GM20431 (cell line): ENCODE measurements around the gene ERO1A.

Experiments
- in situ Hi-C: fragments of 300-500 bp; cut with MseI, MboI; formaldehyde crosslinking; loops from one replicate; pipeline ENCODE4 v1.15.0; 2020; ENCODE audit warnings: low sequenced_read_pairs; ENCODE audit not compliant: unreplicated experiment

ERO1A gene

DNA sequence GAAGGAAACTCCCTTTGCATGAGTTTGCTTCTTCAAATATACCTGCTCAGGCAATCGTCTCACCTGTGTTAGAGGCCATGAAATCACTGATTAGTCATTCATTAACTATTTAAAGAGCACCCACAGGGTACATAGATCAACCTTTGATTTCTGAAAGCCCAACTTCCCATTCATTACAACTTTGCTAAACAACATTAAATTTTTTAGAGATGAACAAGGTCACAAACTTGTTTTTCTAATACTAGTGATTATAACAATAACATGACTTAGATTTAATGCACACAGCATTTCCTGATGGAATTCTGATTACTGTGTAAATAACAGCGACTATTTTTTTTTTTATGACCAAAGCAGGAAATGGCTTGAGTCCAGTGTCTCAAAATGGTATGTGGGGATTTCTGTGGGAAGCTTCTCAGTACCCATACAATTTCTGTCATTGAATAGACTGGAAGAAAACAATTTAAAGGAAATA lies 5.4 kb upstream of the ERO1A start:
- in situ Hi-C loops, result no loop called here

- in situ Hi-C loops, result no loop called here
Measured at GRCh38 chr14:52694761-52695480, 437 bp downstream of the ERO1A start.

GRCh38 chr14:52693532-52693931 lies 1.8 kb downstream of the ERO1A start:
- in situ Hi-C loops, result no loop called here

DNA sequence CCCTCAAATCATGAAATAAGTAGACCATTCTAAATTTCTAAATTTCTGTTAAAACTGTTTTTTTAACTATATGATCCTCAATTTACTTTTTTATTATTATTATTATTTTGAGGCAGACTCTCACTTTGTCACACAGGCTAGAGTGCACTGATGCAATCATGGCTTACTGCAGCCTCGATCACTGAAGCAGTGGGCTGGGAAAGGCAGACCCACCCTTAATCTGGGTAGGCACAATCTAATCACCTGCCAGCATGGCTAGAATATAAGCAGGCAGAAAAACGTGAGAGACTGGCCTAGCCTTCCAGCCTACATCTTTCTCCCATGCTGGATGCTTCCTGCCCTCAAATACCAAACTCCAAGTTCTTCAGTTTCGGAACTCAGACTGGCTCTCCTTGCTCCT lies 2.3 kb downstream of the ERO1A start:
- in situ Hi-C loops, result no loop called here

DNA sequence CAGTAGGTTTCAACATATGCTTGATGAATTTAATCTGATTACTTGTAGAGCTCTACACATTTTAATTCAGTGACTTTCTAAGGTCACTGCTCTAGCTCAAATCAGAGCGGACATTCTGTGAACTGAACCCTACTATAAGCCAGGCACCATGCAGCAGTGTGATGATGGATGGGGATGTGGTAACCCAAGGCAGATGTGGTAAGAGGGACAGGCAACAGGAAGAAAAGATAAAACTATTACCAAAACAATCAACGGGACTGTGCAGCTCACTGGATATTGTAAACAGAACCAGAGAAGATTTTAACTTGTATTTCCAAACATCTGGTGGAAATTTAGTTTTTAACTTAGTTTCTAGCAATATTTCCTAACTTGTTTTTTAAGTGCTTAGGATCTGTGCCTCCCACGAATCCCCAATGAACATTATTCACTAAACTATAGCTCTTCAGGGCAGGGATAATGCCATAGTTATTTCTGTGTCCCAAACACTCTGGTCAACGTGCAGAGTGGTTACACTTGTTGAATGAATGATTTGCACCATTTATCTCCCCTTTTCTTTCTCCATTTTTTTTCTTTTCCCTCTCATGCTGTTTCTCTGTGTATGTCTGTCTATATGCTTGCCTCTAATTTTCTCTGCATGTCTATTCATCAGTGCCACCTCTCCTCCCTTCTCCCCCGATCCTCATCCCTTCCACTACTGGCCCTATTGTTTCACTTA lies 3.0 kb downstream of the ERO1A start:
- in situ Hi-C loops, result no loop called here

- in situ Hi-C loops, result no loop called here
Measured at GRCh38 chr14:52690983-52691760, 4.2 kb downstream of the ERO1A start.

- in situ Hi-C loops, result no loop called here
Measured at GRCh38 chr14:52686176-52686575, 9.2 kb downstream of the ERO1A start.

- in situ Hi-C loops, result no loop called here
Measured at GRCh38 chr14:52683985-52684520, 11.3 kb downstream of the ERO1A start.

- in situ Hi-C loops, result no loop called here
Measured at GRCh38 chr14:52678591-52678990, 16.8 kb downstream of the ERO1A start.

DNA sequence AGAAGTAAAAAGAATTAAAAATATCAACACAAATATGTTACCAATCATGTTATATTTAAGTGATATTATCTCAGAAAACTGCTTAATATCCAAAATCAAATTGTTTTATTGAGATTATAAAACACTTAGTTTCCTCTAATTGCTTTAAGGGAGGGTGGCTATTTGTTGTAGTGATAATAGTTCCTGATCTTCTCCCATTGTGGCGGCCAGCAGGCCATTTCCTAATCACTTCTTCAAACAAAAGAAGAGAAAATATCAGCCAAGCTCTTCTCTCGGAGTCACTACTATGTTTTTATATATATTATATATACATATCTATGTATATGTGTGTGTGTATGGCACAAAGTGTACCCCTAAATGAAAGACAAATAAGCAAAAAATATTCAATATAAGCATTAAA lies 31.5 kb downstream of the ERO1A start:
- in situ Hi-C loops, result no loop called here

GRCh38 chr14:52661314-52661713 lies 34.0 kb downstream of the ERO1A start:
- in situ Hi-C loops, result no loop called here

DNA sequence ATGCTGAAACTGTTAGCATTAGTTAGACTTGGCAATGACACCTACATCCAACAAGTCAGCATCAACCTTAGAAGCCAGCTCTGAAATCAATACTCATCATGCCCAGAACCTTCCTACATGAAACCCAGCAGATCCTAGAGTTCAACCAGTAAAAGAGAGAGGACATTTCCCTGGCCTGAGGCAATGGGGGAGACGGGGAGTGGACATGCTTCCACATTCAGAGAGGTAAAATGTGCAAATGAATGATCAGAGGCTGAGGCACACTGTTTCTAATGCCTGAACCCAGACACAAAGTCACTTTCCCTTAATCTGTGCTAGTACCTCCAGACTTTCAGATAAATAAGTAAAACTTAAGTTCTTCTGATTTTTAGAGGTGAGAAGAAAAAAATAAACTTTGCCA lies 34.5 kb downstream of the ERO1A start:
- in situ Hi-C loops, result no loop called here

GRCh38 chr14:52660325-52660724 lies 35.0 kb downstream of the ERO1A start:
- in situ Hi-C loops, result no loop called here

GRCh38 chr14:52656905-52657304 lies 38.5 kb downstream of the ERO1A start:
- in situ Hi-C loops, result no loop called here

DNA sequence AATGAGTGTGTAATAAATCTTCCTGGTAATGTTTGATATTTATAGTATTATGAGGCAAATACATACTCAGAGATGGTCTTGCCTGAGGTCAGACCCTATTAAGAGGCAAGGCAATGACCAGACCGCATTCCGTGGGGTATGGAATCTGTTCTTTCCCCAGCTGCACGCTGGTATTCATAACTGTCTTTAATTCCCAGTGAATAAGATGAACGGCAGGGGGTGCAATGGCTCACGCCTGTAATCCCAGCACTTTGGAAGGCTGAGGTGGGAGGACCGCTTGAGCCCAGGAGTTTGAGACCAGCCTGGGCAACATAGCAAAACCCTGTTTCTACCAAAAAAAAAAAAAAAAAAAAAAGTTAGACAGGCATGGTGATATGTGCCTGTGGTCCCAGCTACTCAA lies 44.6 kb downstream of the ERO1A start:
- in situ Hi-C loops, result no loop called here

DNA sequence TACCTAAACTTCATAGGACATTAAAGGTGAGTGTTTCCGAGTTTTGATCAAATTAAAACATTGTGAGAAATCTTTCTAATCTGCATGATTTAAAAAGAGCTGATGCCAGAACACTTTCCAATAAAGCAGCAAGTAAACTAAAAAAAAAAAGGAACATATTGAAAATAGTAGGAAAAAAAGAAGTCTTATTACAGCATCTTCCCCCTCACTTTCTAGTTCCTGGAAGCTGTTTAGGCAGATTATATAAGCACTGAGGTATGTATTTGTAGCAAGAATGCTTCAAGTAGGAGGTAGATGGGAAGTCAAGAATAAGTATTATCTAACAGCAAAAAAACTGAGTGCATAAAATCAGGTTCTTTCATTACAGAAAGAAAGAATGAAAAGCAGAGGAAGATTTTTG lies 45.8 kb downstream of the ERO1A start:
- in situ Hi-C loops, result no loop called here

DNA sequence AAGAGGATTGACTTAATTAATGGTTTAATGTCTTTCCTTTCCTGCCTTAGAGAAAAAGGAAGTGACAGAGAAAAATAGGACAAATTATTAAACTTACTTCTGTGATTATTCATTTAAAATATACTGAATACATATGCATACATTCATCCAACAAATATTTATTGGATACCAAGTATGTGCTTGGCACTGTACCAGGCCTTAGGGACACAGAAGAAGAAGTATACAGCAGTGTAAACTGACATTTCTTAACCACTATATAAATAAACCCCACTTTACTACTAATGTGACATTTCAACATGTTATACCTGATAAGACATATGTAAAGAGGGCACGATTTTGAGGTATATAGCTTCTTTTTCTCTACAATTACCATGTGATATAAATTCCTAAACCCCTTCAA lies 53.6 kb downstream of the ERO1A start:
- in situ Hi-C loops, result no loop called here

DNA sequence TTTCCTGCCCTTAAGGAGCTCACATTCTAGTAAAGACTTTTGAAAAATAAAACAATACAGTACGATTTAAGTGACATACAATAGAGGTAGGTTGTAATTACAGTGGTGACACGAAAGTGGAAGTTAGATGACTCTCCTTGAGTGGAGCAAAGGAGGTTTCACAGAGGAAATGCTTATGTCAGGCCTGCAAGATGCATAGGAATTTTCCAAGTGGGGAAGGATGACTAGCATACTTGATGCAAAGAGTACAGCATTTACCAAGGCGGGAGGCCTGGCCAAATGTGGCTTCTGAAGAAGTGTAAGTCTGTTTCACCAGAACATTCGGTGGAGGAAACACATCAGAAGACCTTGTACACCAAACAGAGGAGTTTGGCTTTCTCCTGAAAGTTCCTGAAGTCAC lies 55.2 kb downstream of the ERO1A start:
- in situ Hi-C loops, result no loop called here

DNA sequence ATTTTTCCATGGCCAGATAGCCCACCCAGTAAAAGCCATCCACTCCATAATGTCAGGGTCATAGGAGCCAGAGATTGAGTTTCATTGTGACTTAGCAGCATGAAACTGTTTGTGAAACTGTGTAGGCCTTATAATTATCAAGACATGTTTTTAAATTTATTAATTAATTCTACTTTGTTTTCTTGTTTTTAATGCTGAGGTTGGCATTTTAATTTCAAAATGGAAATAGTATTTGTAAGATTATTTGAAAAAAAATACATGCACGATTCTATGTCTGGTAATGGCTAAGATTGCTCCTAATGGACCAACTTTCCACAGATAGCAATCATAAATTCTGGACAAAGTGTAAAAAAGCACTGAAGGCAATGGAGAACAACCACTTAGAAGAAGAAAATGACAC lies 75.7 kb downstream of the ERO1A start:
- in situ Hi-C loops, result no loop called here

GRCh38 chr14:52618602-52619001 lies 76.8 kb downstream of the ERO1A start:
- in situ Hi-C loops, result no loop called here

DNA sequence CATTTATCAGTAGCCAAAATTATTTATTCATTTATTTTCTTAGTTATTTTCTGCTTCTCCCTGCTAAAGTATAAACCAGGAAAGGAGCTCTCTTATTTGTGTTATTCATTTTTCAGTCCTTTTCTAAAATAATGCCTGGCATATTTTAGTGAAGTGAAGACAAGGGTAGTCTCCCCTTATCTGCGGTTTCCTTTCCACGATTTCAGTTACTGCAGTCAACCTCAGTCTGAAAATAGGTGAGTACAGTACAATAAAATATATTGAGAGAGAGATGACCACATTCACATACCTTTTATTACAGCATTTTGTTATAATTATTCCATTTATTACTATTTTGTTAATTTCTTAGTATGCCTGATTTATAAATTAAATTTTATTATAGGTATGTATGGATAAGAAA lies 85.2 kb downstream of the ERO1A start:
- in situ Hi-C loops, result no loop called here
